GM19043 (cell line): ENCODE data around the gene HS3ST3B1.

Experiments used
- ATAC-seq: cut with Tn5 transposase; IDR thresholded peaks from one replicate; pipeline ENCODE4 v1.9.1; 2021; ENCODE audit warnings: low read depth; ENCODE audit not compliant: unreplicated experiment

Gene HS3ST3B1

DNA sequence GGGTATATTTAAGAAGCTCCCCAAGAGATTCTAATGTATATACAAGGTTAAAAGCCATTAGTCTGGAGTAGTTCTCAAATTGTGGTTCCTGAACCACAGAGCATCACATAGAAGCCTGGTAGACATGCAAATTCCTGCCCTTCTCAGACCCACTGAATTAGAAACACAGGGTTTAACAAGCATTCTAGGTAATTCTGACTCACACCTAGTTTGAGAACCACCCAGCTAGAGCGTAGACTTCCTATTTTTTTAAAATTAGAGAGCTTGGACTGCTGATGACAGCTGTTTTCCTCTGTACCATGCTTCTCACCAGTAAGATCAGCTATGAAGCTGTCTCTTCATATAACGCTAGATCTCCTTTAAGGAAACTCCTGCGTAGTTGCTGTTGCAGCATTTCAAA lies 50.6 kb downstream of the HS3ST3B1 start:
- peak; percentile 85 for ATAC-seq

GRCh38 chr17:14352136-14352535 lies 51.3 kb downstream of the HS3ST3B1 start:
- ATAC-seq, result no peak

- no peak for ATAC-seq
Observed at GRCh38 chr17:14353861-14354474, 53.1 kb downstream of the HS3ST3B1 start.

DNA sequence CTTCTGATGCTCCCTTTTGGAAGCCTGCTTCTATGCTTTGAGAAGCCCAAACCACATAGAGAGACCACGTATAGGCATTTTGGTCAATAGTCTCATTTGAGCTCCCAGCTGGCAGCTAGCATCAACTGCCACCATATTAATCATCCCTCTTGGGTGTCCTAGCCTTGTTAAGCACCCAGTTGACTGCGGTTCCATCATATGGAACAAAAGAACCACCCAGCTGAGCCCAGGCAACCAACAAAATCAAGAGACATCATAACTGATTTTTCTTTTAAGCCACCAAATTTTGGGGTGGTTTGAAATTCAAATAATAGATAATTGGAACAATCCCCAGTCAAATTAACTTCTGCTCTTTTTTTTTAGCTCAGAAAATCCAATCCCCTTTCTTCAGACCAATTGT lies 53.9 kb downstream of the HS3ST3B1 start:
- ATAC-seq, result no peak

DNA sequence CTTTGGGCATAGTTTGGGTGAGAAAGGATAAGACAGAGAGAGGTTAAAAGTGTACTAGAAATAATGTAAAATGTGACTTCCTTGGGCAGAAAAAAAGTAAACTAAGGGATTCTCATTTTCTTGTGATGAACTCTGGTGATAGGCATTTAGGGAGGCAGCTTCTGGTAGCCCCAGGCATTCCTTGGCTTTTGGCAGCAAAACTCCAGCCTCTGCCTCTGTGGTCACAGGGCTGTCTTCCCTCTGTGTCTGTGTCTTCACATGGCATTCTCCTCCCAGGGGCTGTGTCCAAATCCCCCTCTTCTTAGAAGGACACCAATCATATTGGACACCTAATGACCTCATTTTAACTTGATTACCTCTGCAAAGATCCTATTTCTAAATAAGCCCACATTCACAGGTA lies 54.7 kb downstream of the HS3ST3B1 start:
- no peak for ATAC-seq

- ATAC-seq, result peak; percentile 93
Observed at GRCh38 chr17:14359163-14360020, 58.5 kb downstream of the HS3ST3B1 start.

- ATAC-seq, result no peak
Observed at GRCh38 chr17:14360856-14361255, 60.0 kb downstream of the HS3ST3B1 start.

DNA sequence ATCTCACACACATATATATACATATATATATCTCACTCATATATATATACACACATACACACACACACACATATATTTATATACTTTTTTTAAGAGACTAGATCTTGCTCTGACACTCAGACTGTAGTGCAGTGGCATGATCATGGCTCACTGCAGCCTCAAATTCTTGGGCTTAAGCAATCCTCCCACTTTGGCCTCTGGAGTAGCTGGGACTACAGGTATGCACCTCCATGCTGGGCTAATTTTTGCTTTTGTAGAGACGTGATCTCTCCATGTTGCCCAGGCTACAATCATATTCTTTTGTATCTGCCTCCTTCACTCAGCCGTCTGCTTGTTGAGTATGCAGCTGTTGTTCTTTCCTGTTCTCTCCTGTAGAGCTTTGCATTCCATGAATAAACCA lies 60.6 kb downstream of the HS3ST3B1 start:
- ATAC-seq, result no peak

GRCh38 chr17:14361945-14362508 lies 61.1 kb downstream of the HS3ST3B1 start:
- no peak for ATAC-seq

DNA sequence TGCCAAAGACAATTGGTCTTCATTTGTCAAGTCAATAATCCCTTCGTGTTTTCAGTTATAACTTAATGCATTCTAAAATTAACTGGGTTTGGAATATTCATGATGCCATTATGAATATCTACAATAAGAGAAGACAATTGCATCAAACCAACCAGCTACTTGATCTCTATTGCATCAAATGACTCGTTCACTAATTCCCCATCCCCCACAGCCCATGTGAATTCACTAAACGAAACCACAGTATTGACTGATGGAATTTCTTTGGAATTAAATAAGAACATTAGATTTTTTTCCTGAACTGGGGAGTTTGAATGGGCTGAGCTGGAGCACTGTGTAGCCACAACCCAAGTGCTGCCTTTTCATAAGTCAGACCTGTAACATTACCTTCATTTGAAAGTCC lies 65.3 kb downstream of the HS3ST3B1 start:
- no peak for ATAC-seq

DNA sequence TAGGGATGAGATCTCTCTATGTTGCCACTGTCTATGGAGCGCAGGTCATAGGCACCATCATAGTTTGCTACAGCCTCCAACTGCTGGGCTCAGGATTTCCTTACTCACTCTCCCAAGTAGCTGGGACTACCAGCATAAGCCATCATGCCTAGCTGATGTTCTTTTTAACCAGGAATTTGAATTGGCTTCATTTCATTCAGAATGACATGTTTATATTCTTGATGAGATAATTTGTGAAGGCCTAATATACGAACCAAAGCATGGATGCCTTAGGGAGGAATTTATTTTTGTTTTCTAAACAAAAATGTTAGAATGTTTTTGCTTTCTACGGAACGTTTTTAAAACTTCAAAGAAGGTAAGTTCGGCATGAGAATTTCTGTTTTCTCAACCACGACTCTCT lies 71.6 kb downstream of the HS3ST3B1 start:
- ATAC-seq, result no peak

DNA sequence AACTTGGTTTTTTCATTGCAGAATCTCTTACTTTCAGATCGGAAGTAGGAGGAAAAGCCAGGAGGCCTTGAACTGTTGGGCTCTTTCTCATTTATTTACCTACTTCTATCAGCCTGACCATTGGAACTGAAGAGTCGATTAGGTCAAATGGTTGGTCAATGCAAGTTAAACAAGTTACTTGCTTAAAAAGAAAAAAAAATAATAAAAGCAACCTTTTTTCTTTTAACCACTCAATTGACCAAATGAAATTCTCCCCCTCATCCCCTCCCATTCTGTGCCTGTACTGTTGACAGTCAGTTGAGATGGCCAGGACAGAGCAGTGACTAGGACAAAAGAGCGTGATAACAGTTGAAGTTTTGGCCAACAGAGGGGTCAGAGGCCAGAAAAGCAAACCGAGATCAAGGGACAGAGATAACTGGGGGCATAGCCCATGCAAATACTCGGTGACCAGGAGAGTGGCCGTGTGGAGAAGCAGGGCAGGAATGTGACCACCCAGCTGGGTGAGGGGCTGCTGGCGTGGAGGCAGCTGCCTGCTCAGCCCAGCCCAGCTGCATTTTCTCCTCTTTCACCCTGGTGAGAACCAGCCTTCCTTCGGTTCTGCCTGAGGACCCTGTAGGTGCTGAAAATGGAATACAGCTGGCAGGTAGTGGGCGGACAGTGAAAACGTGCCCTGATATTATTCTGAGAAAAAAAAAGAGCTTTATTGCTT lies 72.2 kb downstream of the HS3ST3B1 start:
- no peak for ATAC-seq

DNA sequence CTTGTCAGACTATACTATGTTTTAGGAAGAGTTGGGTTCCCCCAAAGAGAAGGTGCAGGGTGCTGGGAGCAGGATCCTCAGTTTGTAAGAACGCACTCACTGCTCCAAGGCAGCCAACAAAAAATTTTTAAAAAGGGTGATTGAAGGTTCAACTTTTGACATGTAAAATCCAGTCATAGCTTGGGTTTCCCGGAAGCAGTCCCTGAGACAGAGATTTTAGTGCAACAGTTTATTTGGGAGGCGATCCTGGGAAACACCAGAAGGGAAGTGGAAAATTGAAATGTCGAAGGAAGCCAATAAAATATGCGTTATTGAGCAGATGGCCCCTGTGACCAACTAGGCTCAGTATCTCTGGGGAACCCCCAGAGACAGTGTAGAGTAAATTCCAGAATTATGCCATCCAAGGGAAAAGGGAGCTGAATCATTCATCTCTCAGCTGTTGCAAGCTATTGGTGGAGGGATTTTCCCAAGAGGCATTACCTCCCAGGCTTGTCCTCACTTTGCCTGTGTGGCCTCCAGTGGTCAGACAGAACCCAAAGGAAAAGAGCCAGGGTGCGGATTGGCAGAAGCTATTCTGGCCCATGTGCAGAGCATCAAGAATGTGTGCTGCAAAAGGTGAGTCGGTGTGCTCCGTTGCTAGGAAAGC lies 72.9 kb downstream of the HS3ST3B1 start:
- no peak for ATAC-seq

- ATAC-seq, result no peak
Observed at GRCh38 chr17:14374268-14374667, 73.4 kb downstream of the HS3ST3B1 start.

GRCh38 chr17:14376666-14377065 lies 75.8 kb downstream of the HS3ST3B1 start:
- no peak for ATAC-seq

DNA sequence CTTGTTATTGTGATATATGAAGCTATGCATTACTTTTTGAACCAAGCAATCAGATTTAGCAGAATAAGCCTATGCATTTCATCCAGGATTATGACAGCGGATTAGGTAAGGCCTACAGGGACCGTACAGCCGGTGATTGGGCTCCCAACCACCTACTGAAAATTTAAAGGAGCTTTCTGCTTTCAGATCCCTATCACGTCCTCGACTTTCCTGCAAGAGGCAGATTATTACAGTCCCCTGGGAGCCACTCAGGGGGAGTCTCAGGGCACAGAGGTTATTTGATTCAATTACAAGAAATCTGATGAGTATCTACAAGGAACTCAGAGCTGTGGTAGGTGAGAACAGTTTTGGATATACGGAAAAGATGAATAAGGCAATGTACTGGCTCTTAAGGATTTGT lies 80.7 kb downstream of the HS3ST3B1 start:
- ATAC-seq, result no peak

- no peak for ATAC-seq
Observed at GRCh38 chr17:14387036-14387435, 86.2 kb downstream of the HS3ST3B1 start.

DNA sequence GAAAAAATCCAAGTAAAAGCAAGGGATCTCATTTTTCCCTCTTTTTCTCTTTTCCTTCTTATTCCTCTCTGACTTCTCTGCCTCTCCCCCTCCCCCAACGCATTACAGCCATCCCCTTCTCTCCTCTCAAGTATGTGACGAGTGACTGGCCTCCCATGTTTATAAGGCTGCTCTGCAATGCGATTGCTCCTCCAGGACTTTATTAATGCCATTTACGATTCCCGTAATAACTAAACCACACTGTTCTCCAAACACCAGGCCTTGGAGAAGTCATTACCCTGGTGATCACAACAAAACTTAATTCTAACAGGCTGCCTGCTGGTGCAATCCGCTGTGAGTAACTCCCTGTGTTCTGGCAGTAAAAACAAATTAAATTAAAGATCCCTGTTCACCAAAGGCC lies 88.8 kb downstream of the HS3ST3B1 start:
- no peak for ATAC-seq

GRCh38 chr17:14393723-14394122 lies 92.8 kb downstream of the HS3ST3B1 start:
- ATAC-seq, result no peak

DNA sequence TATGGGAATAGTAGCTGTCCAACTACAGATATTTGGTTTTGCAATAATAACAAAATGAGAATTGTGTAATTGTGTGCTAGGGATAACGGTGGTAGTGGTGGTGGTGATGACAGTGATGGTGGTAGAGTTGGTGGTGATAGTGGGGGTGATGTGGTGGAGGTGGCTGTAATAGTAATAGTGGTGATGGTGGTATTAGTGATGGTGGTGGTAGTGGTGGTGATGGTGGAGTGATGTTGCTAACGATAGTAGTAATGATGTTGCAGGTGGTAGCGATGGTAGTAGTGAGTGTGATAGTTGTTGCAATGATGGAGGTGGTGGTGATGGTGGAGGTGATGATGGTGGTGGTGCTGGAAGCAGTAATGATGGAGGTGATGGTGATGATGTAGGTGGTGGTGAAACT lies 94.4 kb downstream of the HS3ST3B1 start:
- no peak for ATAC-seq

- ATAC-seq, result no peak
Observed at GRCh38 chr17:14396547-14396946, 95.7 kb downstream of the HS3ST3B1 start.
